GM21390 (cell line): Measurements from ENCODE around the gene ARSG.
"Not testable (repeated sequence)": the region's sequence is repeated elsewhere in the genome, so short reads cannot be mapped to it uniquely, and the experiment has no call there.

Experiments
- ATAC-seq: cut with Tn5 transposase; IDR thresholded peaks from one replicate; pipeline ENCODE4 v1.9.1; 2021; ENCODE audit not compliant: unreplicated experiment

ARSG gene

GRCh38 chr17:68327823-68328557 lies 36.7 kb downstream of the ARSG start:
- ATAC-seq = no peak

GRCh38 chr17:68328676-68329075 lies 37.4 kb downstream of the ARSG start:
- ATAC-seq = no peak

- no peak for ATAC-seq
Measured at GRCh38 chr17:68329331-68329730, 38.0 kb downstream of the ARSG start.

GRCh38 chr17:68331932-68332331 lies 40.6 kb downstream of the ARSG start:
- not testable (repeated sequence) for ATAC-seq

- no peak for ATAC-seq
Measured at GRCh38 chr17:68334393-68334792, 43.1 kb downstream of the ARSG start.

- ATAC-seq = no peak
Measured at GRCh38 chr17:68341482-68341881, 50.2 kb downstream of the ARSG start.

- no peak for ATAC-seq
Measured at GRCh38 chr17:68343976-68344375, 52.7 kb downstream of the ARSG start.

- ATAC-seq = no peak
Measured at GRCh38 chr17:68344701-68345136, 53.4 kb downstream of the ARSG start.

GRCh38 chr17:68346448-68346847 lies 55.2 kb downstream of the ARSG start:
- peak; percentile 75 for ATAC-seq

GRCh38 chr17:68347380-68347779 lies 56.1 kb downstream of the ARSG start:
- no peak for ATAC-seq

GRCh38 chr17:68349157-68349556 lies 57.9 kb downstream of the ARSG start:
- peak; percentile 68 for ATAC-seq

- no peak for ATAC-seq
Measured at GRCh38 chr17:68351395-68351794, 60.1 kb downstream of the ARSG start.

- no peak for ATAC-seq
Measured at GRCh38 chr17:68352041-68352440, 60.7 kb downstream of the ARSG start.

GRCh38 chr17:68352671-68353070 lies 61.4 kb downstream of the ARSG start:
- ATAC-seq = not testable (repeated sequence)

GRCh38 chr17:68353111-68353521 lies 61.8 kb downstream of the ARSG start:
- no peak for ATAC-seq

GRCh38 chr17:68354311-68354710 lies 63.0 kb downstream of the ARSG start:
- ATAC-seq = not testable (repeated sequence)

GRCh38 chr17:68355108-68355507 lies 63.8 kb downstream of the ARSG start:
- ATAC-seq = not testable (repeated sequence)

- peak; percentile 98 for ATAC-seq
Measured at GRCh38 chr17:68356520-68356919, 65.2 kb downstream of the ARSG start.

- ATAC-seq = no peak
Measured at GRCh38 chr17:68356949-68357455, 65.7 kb downstream of the ARSG start.

GRCh38 chr17:68357886-68358285 lies 66.6 kb downstream of the ARSG start:
- ATAC-seq = no peak

- ATAC-seq = no peak
Measured at GRCh38 chr17:68359791-68360535, 68.7 kb downstream of the ARSG start.

- no peak for ATAC-seq
Measured at GRCh38 chr17:68365469-68365868, 74.2 kb downstream of the ARSG start.
